Loucy (cell line): ENCODE results near the gene ZBED1.

Experiments used
- H2AFZ ChIP-seq: fragments of 200-600 bp; sonication (generic); 2 replicates; pipeline ENCODE4 v1.6.0; 2016; ENCODE audit warnings: antibody characterized with exemption, mild to moderate bottlenecking, low read length, moderate library complexity
- H3F3A ChIP-seq: fragments of 200-600 bp; 2 replicates; pipeline ENCODE4 v1.6.0; 2016; ENCODE audit warnings: antibody characterized with exemption, low read depth, mild to moderate bottlenecking
- H3K27me3 ChIP-seq: fragments of 200-600 bp; sonication (generic); 2 replicates; pipeline ENCODE4 v1.6.1; 2014; ENCODE audit warnings: low read length, mild to moderate bottlenecking; ENCODE audit not compliant: insufficient read depth, poor library complexity, severe bottlenecking
- H3K36me3 ChIP-seq: fragments of 200-600 bp; sonication (generic); 2 replicates; pipeline ENCODE4 v1.6.1; 2016; ENCODE audit warnings: low read length; ENCODE audit not compliant: insufficient read depth
- H3K4me1 ChIP-seq: fragments of 200-600 bp; sonication (generic); 2 replicates; pipeline ENCODE4 v1.5.1; 2014; ENCODE audit warnings: low read length, mild to moderate bottlenecking; ENCODE audit not compliant: insufficient read depth, poor library complexity, severe bottlenecking
- H3K4me2 ChIP-seq: fragments of 200-600 bp; sonication (generic); 2 replicates; pipeline ENCODE4 v1.6.0; 2014; ENCODE audit warnings: antibody characterized with exemption, low read length, low read depth, mild to moderate bottlenecking; ENCODE audit not compliant: poor library complexity, severe bottlenecking
- H3K4me3 ChIP-seq: fragments of 200-600 bp; sonication (generic); 2 replicates; pipeline ENCODE4 v1.5.1; 2014; ENCODE audit warnings: low read length, mild to moderate bottlenecking, mixed read lengths; ENCODE audit not compliant: poor library complexity, severe bottlenecking
- H3K79me2 ChIP-seq: fragments of 200-600 bp; sonication (generic); 2 replicates; pipeline ENCODE4 v1.6.1; 2014; ENCODE audit warnings: low read length; ENCODE audit not compliant: insufficient read depth
- H3K9ac ChIP-seq: fragments of 200-600 bp; sonication (generic); 2 replicates; pipeline ENCODE4 v1.6.0; 2014; ENCODE audit warnings: mild to moderate bottlenecking, low read depth, low read length, moderate library complexity; ENCODE audit not compliant: poor library complexity, severe bottlenecking
- H3K9me2 ChIP-seq: fragments of 200-600 bp; sonication (generic); replicated peaks from 2 replicates; pipeline ENCODE4 v1.6.1; 2016; ENCODE audit warnings: low read depth, low read length, mixed read lengths
- H3K9me3 ChIP-seq: fragments of 200-600 bp; sonication (generic); 2 replicates; pipeline ENCODE4 v1.6.1; 2014; ENCODE audit warnings: mild to moderate bottlenecking, antibody characterized with exemption, low read length, low read depth; ENCODE audit not compliant: insufficient read depth
- H4K20me1 ChIP-seq: fragments of 200-600 bp; sonication (generic); 2 replicates; pipeline ENCODE4 v1.6.0; 2014; ENCODE audit warnings: antibody characterized with exemption, low read length, mild to moderate bottlenecking; ENCODE audit not compliant: insufficient read depth, poor library complexity, severe bottlenecking
- CTCF ChIP-seq: fragments of 200-600 bp; sonication (generic); conservative IDR thresholded peaks from 2 replicates; pipeline ENCODE4 v1.5.1; 2014; ENCODE audit warnings: mild to moderate bottlenecking, antibody characterized with exemption, low read length
- EZH2phosphoT487 ChIP-seq: fragments of 200-600 bp; IDR thresholded peaks from 2 replicates; pipeline ENCODE4 v1.6.1; 2018; ENCODE audit warnings: antibody characterized with exemption, mild to moderate bottlenecking, moderate library complexity, borderline replicate concordance

ZBED1 gene

GRCh38 chrX:2503591-2504500 is 3.1 kb upstream of the ZBED1 start:
- Histone ChIP-seq H3K79me2 (peaks cover 16% of the 10 kb centered on the region), H3K9ac (no peak overlapping the region), H3K9me2 (no peaks in the 10 kb centered on the region), H3F3A (no peaks in the 10 kb centered on the region), H3K4me3 (no peak overlapping the region), H4K20me1 (peaks cover 5% of the 10 kb centered on the region), H2AFZ (no peak overlapping the region), H3K9me3 (no peaks in the 10 kb centered on the region), H3K27me3 (no peaks in the 10 kb centered on the region), H3K4me1 (peaks cover 10% of the 10 kb centered on the region), H3K36me3 (no peaks in the 10 kb centered on the region), H3K4me2 (no peak overlapping the region)
- TF ChIP-seq EZH2phosphoT487 (no peak), CTCF (no peak)

- H3K9me2 ChIP-seq: no peaks in the 10 kb centered on the region
- H3F3A ChIP-seq: no peaks in the 10 kb centered on the region
- H3K4me1 ChIP-seq: peaks cover 14% of the 10 kb centered on the region
- no peak for TF ChIP-seq CTCF
- no peak for TF ChIP-seq EZH2phosphoT487
- peaks cover 25% of the 10 kb centered on the region for H3K79me2 ChIP-seq
- H3K36me3 ChIP-seq: no peaks in the 10 kb centered on the region
- H3K9me3 ChIP-seq: no peaks in the 10 kb centered on the region
- H4K20me1 ChIP-seq: peaks cover 6% of the 10 kb centered on the region
- no peak overlapping the region for H2AFZ ChIP-seq
- H3K4me3 ChIP-seq: no peak overlapping the region
- no peaks in the 10 kb centered on the region for H3K27me3 ChIP-seq
- H3K4me2 ChIP-seq: no peak overlapping the region
- H3K9ac ChIP-seq: no peak overlapping the region
Measured at GRCh38 chrX:2502668-2503519, 2.1 kb upstream of the ZBED1 start.

- Histone ChIP-seq H4K20me1 (peaks cover 13% of the 10 kb centered on the region), H3K27me3 (no peaks in the 10 kb centered on the region), H3K9ac (no peak overlapping the region), H3K9me2 (no peaks in the 10 kb centered on the region), H3K4me2 (no peak overlapping the region), H3K4me3 (no peak overlapping the region), H3K9me3 (no peaks in the 10 kb centered on the region), H3K79me2 (peaks cover 32% of the 10 kb centered on the region), H3K4me1 (peaks cover 14% of the 10 kb centered on the region), H3K36me3 (no peaks in the 10 kb centered on the region), H3F3A (no peaks in the 10 kb centered on the region), H2AFZ (no peak overlapping the region)
- TF ChIP-seq CTCF: no peak
- TF ChIP-seq EZH2phosphoT487: no peak
Measured at GRCh38 chrX:2502120-2502667, 1.4 kb upstream of the ZBED1 start.
